SK-N-SH (cell line): ENCODE data around the gene MRPS23. TPM values are rescaled to one million over a fixed set of nuclear protein-coding genes. Genes with fewer than 3 reads are reported as not detected.

Source experiments
- CTCF ChIA-PET: fragments of 300-600, 350-600 bp; formaldehyde crosslinking; extraction: SDS; loops from one replicate; lab custom pipeline; 2021; lab: Yijun Ruan, JAX
- POLR2A ChIA-PET: fragments of 350-600 bp; sonication (Branson Sonifier 250); formaldehyde crosslinking; extraction: SDS; loops from one replicate; lab custom pipeline; 2020; ENCODE audit warnings: antibody characterized with exemption, inconsistent platforms; lab: Yijun Ruan, JAX
- DNase-seq: peaks from one replicate; pipeline ENCODE4 v3.0.0; 2012
- H2AFZ ChIP-seq: fragments of 200-600 bp; sonication (generic); 2 replicates; pipeline ENCODE4 v1.8.1; 2016; ENCODE audit warnings: antibody characterized with exemption, mild to moderate bottlenecking, low read depth
- H3F3A ChIP-seq: fragments of 200-600 bp; sonication (generic); replicated peaks from 2 replicates; pipeline ENCODE3; 2016; ENCODE audit warnings: antibody characterized with exemption, mild to moderate bottlenecking; ENCODE audit not compliant: insufficient read depth
- H3K27ac ChIP-seq, 2 experiments: fragments of 200-500 bp in 1 of 2; fragments of 200-600 bp in 1 of 2; sonication (Bioruptor generic) in 1 of 2; sonication (generic), shearing (Covaris generic) in 1 of 2; 2 replicates each; pipeline versions ENCODE4 v1.5.1 to v1.6.1; 2014 to 2016; ENCODE audit warnings: low read depth in 2 of 2, inconsistent platforms in 1 of 2, low read length in 1 of 2, mild to moderate bottlenecking in 1 of 2, mixed read lengths in 1 of 2
- H3K27me3 ChIP-seq: fragments of 200-600 bp; sonication (generic), shearing (Covaris generic); 2 replicates; pipeline ENCODE4 v1.6.1; 2016; ENCODE audit warnings: mixed run types; ENCODE audit not compliant: insufficient read depth
- H3K36me3 ChIP-seq, 2 experiments: fragments of 200-500 bp in 1 of 2; fragments of 200-600 bp in 1 of 2; sonication (Bioruptor generic) in 1 of 2; sonication (generic) in 1 of 2; replicated peaks in 1 of 2; 2 replicates each; pipeline versions ENCODE3 to v1.5.1; 2014 to 2016; ENCODE audit warnings: low read length in 1 of 2, mild to moderate bottlenecking in 1 of 2; ENCODE audit not compliant: insufficient read depth in 2 of 2, control insufficient read depth in 1 of 2
- H3K4me1 ChIP-seq, 2 experiments: fragments of 200-500 bp in 1 of 2; fragments of 200-600 bp in 1 of 2; sonication (Bioruptor generic) in 1 of 2; sonication (generic), shearing (Covaris generic) in 1 of 2; 2 replicates each; pipeline versions ENCODE4 v1.5.1 to v1.6.1; 2014 to 2016; ENCODE audit warnings: low read depth in 1 of 2, low read length in 1 of 2, mixed run types in 1 of 2; ENCODE audit not compliant: insufficient read depth in 2 of 2, control insufficient read depth in 1 of 2
- H3K4me2 ChIP-seq: fragments of 200-600 bp; sonication (generic), shearing (Covaris generic); 2 replicates; pipeline ENCODE4 v1.6.1; 2017; ENCODE audit warnings: mixed run types
- H3K4me3 ChIP-seq, 2 experiments: fragments of 200-500 bp in 1 of 2; fragments of 200-600 bp in 1 of 2; sonication (Bioruptor generic) in 1 of 2; sonication (generic), shearing (Covaris generic) in 1 of 2; 2 replicates each; pipeline versions ENCODE4 v1.5.1 to v1.8.1; 2014 to 2016; ENCODE audit warnings: low read depth in 2 of 2, inconsistent platforms in 1 of 2, low read length in 1 of 2, mild to moderate bottlenecking in 1 of 2, mixed read lengths in 1 of 2, moderate library complexity in 1 of 2
- H3K79me2 ChIP-seq: fragments of 200-600 bp; sonication (generic); 2 replicates; pipeline ENCODE4 v1.8.1; 2017; ENCODE audit warnings: mild to moderate bottlenecking; ENCODE audit not compliant: insufficient read depth
- H3K9ac ChIP-seq: fragments of 200-600 bp; sonication (generic); 2 replicates; pipeline ENCODE4 v1.6.1; 2017; ENCODE audit warnings: mixed run types
- H3K9me2 ChIP-seq: fragments of 200-600 bp; sonication (generic); 2 replicates; pipeline ENCODE4 v1.6.1; 2017; ENCODE audit warnings: mixed run types
- H3K9me3 ChIP-seq: fragments of 200-600 bp; sonication (generic); 2 replicates; pipeline ENCODE4 v1.6.1; 2017; ENCODE audit warnings: mixed run types, mild to moderate bottlenecking, moderate library complexity
- H4K20me1 ChIP-seq: fragments of 200-600 bp; sonication (generic); 2 replicates; pipeline ENCODE4 v1.6.1; 2017; ENCODE audit warnings: mild to moderate bottlenecking, mixed run types; ENCODE audit not compliant: insufficient read depth
- ELF1 ChIP-seq: IDR thresholded peaks from 2 replicates; pipeline ENCODE4 v1.4.0; 2012
- EP300 ChIP-seq, 2 experiments: IDR thresholded peaks; 2 replicates each; pipeline versions ENCODE4 v1.4.0 to v1.6.1; 2012; ENCODE audit warnings: borderline replicate concordance in 1 of 2, low read depth in 1 of 2, low read length in 1 of 2
- FOSL2 ChIP-seq: IDR thresholded peaks from 2 replicates; pipeline ENCODE4 v1.4.0; 2012; ENCODE audit warnings: low read depth, mild to moderate bottlenecking, moderate library complexity, borderline replicate concordance
- NFIC ChIP-seq: IDR thresholded peaks from 2 replicates; pipeline ENCODE4 v1.4.0; 2012; ENCODE audit warnings: borderline replicate concordance
- NRF1 ChIP-seq: IDR thresholded peaks from 2 replicates; pipeline ENCODE4 v1.6.1; 2012; ENCODE audit warnings: low read depth, mild to moderate bottlenecking, low read length
- PBX3 ChIP-seq: IDR thresholded peaks from 2 replicates; pipeline ENCODE4; 2012
- RAD21 ChIP-seq: IDR thresholded peaks from 2 replicates; pipeline ENCODE4 v1.6.1; 2012; ENCODE audit warnings: mild to moderate bottlenecking, low read length
- RCOR1 ChIP-seq: fragments of 150-350 bp; IDR thresholded peaks from 2 replicates; pipeline ENCODE4 v1.6.1; 2017; ENCODE audit warnings: antibody characterized with exemption, low read length
- REST ChIP-seq: IDR thresholded peaks from 2 replicates; pipeline ENCODE4 v1.6.1; 2012; ENCODE audit warnings: mild to moderate bottlenecking, low read depth, low read length, moderate library complexity
- RXRA ChIP-seq: IDR thresholded peaks from 2 replicates; pipeline ENCODE4 v1.4.0; 2012; ENCODE audit warnings: low read depth, mild to moderate bottlenecking, borderline replicate concordance
- SIN3A ChIP-seq: IDR thresholded peaks from 2 replicates; pipeline ENCODE4 v1.6.1; 2012; ENCODE audit warnings: low read depth, mild to moderate bottlenecking, low read length, moderate library complexity, borderline replicate concordance
- SMC3 ChIP-seq: IDR thresholded peaks from 2 replicates; pipeline ENCODE4 v1.6.1; 2012; ENCODE audit warnings: low read depth, low read length, improper control_type of control experiment
- TEAD4 ChIP-seq: IDR thresholded peaks from 2 replicates; pipeline ENCODE4 v1.4.0; 2012; ENCODE audit warnings: mild to moderate bottlenecking, borderline replicate concordance; ENCODE audit not compliant: insufficient read depth
- USF1 ChIP-seq: IDR thresholded peaks from 2 replicates; pipeline ENCODE4 v1.4.0; 2012; ENCODE audit warnings: low read depth, borderline replicate concordance
- USF2 ChIP-seq: fragments of 150-350 bp; IDR thresholded peaks from 2 replicates; pipeline ENCODE4 v1.6.1; 2017; ENCODE audit warnings: antibody characterized with exemption, low read length, low read depth, borderline replicate concordance
- YY1 ChIP-seq: IDR thresholded peaks from 2 replicates; pipeline ENCODE4 v1.4.0; 2012; ENCODE audit warnings: low read depth, mild to moderate bottlenecking
- WGBS: methylation state at CpG from one replicate; pipeline ENCODE4 v1.1.6; 2017; ENCODE audit warnings: low lambda C conversion rate; 5-methylcytosine and 5-hydroxymethylcytosine counted together
- polyA plus RNA-seq, 3 experiments: library from polyadenylated mRNA; depleted of rRNA; stranded (reverse); fragments of >200 nt; gene quantifications; 2 replicates each; pipeline ENCODE4 v1.2.3, GENCODE V29; 2012
- TF ChIP-seq, protein P1 (sequence below): IDR thresholded peaks from 2 replicates; pipeline ENCODE4 v1.4.0; 2012; ENCODE audit warnings: low read depth
- TF ChIP-seq, protein P2 (sequence below): fragments of 150-350 bp; IDR thresholded peaks from 2 replicates; pipeline ENCODE4 v1.6.1; 2016; ENCODE audit warnings: mild to moderate bottlenecking, low read depth, low read length

The MRPS23 gene
- polyA plus RNA-seq, 1 of the 3 experiments (the other 2 are of a cell fraction), result 105 TPM

- Histone ChIP-seq H3K79me2 (no peaks in the 10 kb centered on the region), H3K36me3 (no peaks in the 10 kb centered on the region), H3K4me3 (no peak overlapping the region), H3K27me3 (peaks cover 41% of the 10 kb centered on the region), H3K27ac (no peak overlapping the region), H2AFZ (no peak overlapping the region), H3K9me3 (no peaks in the 10 kb centered on the region), H3K9me2 (no peaks in the 10 kb centered on the region), H3F3A (no peaks in the 10 kb centered on the region), H3K9ac (no peak overlapping the region)
- POLR2A ChIA-PET, result no interaction called here
- CTCF ChIA-PET, result interaction anchor here (1.4 to 4.9 kb wide), 4 partner anchors 10 to 191 kb away, joined by 3 to 32 read pairs (median 6); no protein-coding TSS in a partner anchor
- 38% methylated on average over 4 of the region's 4 CpGs for WGBS
- no peak for TF ChIP-seq PBX3
- TF ChIP-seq USF2, result no peak
- TF ChIP-seq SIN3A, result no peak
- TF ChIP-seq, all 33 proteins: peak for 0
- DNase-seq, result no peak
- Histone ChIP-seq H3K4me2 (no peak overlapping the region), H3K4me1 (peaks cover 0 to 12% of the 10 kb centered on the region in 2 experiments; a peak in 1 of 4 replicates), H4K20me1 (no peaks in the 10 kb centered on the region)
Measured at GRCh38 chr17:57788725-57789124, 61.1 kb downstream of the MRPS23 start.

- H3K4me1 ChIP-seq, result peaks cover 0 to 40% of the 10 kb centered on the region in 2 experiments; a peak in 3 of 4 replicates
- no peaks in the 10 kb centered on the region for H3K79me2 ChIP-seq
- H3K36me3 ChIP-seq, result no peaks in the 10 kb centered on the region
- H3K27ac ChIP-seq, result no peak overlapping the region
- H3K4me2 ChIP-seq, result no peak overlapping the region
- ChIA-PET POLR2A (interaction anchor here (1.2 to 3.9 kb wide), 4 partner anchors 33 to 200 kb away, joined by 3 to 26 read pairs (median 14); no protein-coding TSS in a partner anchor), CTCF (interaction anchor here (1.0 to 6.5 kb wide), 19 partner anchors 11 to 697 kb away, joined by 3 to 141 read pairs (median 28); partner anchors contain the start of gene CCDC182)
- no peaks in the 10 kb centered on the region for H4K20me1 ChIP-seq
- no peak overlapping the region for H3K9ac ChIP-seq
- 61% methylated on average over 7 of the region's 7 CpGs for WGBS
- no peak for DNase-seq
- H3K4me3 ChIP-seq, result no peak overlapping the region
- no peaks in the 10 kb centered on the region for H3K9me2 ChIP-seq
- H3F3A ChIP-seq, result no peaks in the 10 kb centered on the region
- H3K9me3 ChIP-seq, result no peaks in the 10 kb centered on the region
- peaks cover 34% of the 10 kb centered on the region for H3K27me3 ChIP-seq
- H2AFZ ChIP-seq, result no peak overlapping the region
- TF ChIP-seq, protein P1, sequence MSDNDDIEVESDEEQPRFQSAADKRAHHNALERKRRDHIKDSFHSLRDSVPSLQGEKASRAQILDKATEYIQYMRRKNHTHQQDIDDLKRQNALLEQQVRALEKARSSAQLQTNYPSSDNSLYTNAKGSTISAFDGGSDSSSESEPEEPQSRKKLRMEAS, result no peak
- no peak for TF ChIP-seq NRF1
- no peak for TF ChIP-seq ELF1
- no peak for TF ChIP-seq FOSL2
- no peak for TF ChIP-seq REST
- TF ChIP-seq USF1, result no peak
- no peak for TF ChIP-seq RAD21
- TF ChIP-seq, protein P2, sequence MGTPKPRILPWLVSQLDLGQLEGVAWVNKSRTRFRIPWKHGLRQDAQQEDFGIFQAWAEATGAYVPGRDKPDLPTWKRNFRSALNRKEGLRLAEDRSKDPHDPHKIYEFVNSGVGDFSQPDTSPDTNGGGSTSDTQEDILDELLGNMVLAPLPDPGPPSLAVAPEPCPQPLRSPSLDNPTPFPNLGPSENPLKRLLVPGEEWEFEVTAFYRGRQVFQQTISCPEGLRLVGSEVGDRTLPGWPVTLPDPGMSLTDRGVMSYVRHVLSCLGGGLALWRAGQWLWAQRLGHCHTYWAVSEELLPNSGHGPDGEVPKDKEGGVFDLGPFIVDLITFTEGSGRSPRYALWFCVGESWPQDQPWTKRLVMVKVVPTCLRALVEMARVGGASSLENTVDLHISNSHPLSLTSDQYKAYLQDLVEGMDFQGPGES, result no peak
- TF ChIP-seq NFIC, result no peak
- no peak for TF ChIP-seq SMC3
- TF ChIP-seq EP300 (IDR thresholded peaks at IDR 0.05; ENCODE audit: borderline replicate concordance in 1 of 2, low read depth in 1 of 2, low read length in 1 of 2), result no peak
- no peak for TF ChIP-seq SIN3A
- TF ChIP-seq YY1, result no peak
- no peak for TF ChIP-seq TEAD4
- no peak for TF ChIP-seq RCOR1
- no peak for TF ChIP-seq USF2
- TF ChIP-seq RXRA, result no peak
Measured at GRCh38 chr17:57785022-57785421, 64.8 kb downstream of the MRPS23 start.
